Measurements from ENCODE around the gene NOSTRIN. TPM values are rescaled to one million over a fixed set of nuclear protein-coding genes. Genes with fewer than 3 reads are reported as not detected.

NOSTRIN gene
- total RNA-seq, 1 experiment from 2014 or later, result 9.8 TPM

- ChIA-PET CTCF (no interaction called here), POLR2A (no interaction called here)
- H3K4me1 ChIP-seq, result peaks cover 11% of the 10 kb centered on the region; the same call in 1 of the 2 replicates
- no peaks in the 10 kb centered on the region for H3K36me3 ChIP-seq (ENCODE audit: control insufficient read depth, insufficient read depth, low read length)
- H3K27ac Mint-ChIP-seq (ENCODE audit: unreplicated experiment), result no peak overlapping the region
- peaks cover 11% of the 10 kb centered on the region for H3K4me1 Mint-ChIP-seq (ENCODE audit: low read depth, unreplicated experiment)
- no peaks in the 10 kb centered on the region for H3K27me3 ChIP-seq (replicated peaks; ENCODE audit: control insufficient read depth, insufficient read depth, low read length)
- no peaks in the 10 kb centered on the region for H3K36me3 Mint-ChIP-seq (ENCODE audit: insufficient read depth, unreplicated experiment)
- DNase-seq, result no peak
- H3K9me3 Mint-ChIP-seq (ENCODE audit: unreplicated experiment), result no peaks in the 10 kb centered on the region
- BruUV-seq (replicated peaks), result no TSS peak
- H3K4me3 ChIP-seq (ENCODE audit: low read depth, low read length), result no peak overlapping the region
- no peak overlapping the region for H3K4me3 Mint-ChIP-seq (ENCODE audit: unreplicated experiment)
- no peaks in the 10 kb centered on the region for H3K27me3 Mint-ChIP-seq (ENCODE audit: insufficient read depth, unreplicated experiment)
- intact Hi-C loops (cut with micrococcal nuclease; ENCODE audit: unreplicated experiment), result no loop called here
- H3K9me3 ChIP-seq, result no peaks in the 10 kb centered on the region
- TF ChIP-seq, protein P1, sequence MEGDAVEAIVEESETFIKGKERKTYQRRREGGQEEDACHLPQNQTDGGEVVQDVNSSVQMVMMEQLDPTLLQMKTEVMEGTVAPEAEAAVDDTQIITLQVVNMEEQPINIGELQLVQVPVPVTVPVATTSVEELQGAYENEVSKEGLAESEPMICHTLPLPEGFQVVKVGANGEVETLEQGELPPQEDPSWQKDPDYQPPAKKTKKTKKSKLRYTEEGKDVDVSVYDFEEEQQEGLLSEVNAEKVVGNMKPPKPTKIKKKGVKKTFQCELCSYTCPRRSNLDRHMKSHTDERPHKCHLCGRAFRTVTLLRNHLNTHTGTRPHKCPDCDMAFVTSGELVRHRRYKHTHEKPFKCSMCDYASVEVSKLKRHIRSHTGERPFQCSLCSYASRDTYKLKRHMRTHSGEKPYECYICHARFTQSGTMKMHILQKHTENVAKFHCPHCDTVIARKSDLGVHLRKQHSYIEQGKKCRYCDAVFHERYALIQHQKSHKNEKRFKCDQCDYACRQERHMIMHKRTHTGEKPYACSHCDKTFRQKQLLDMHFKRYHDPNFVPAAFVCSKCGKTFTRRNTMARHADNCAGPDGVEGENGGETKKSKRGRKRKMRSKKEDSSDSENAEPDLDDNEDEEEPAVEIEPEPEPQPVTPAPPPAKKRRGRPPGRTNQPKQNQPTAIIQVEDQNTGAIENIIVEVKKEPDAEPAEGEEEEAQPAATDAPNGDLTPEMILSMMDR (IDR thresholded peaks at IDR 0.05; ENCODE audit: insufficient read depth in 1 of 2, low read depth in 1 of 2, low read length in 1 of 2, severe bottlenecking in 1 of 2, unreplicated experiment in 1 of 2), result no peak
These were observed 8.8 kb upstream of the NOSTRIN start for GRCh38 chr2:168793596-168793995.

DNA sequence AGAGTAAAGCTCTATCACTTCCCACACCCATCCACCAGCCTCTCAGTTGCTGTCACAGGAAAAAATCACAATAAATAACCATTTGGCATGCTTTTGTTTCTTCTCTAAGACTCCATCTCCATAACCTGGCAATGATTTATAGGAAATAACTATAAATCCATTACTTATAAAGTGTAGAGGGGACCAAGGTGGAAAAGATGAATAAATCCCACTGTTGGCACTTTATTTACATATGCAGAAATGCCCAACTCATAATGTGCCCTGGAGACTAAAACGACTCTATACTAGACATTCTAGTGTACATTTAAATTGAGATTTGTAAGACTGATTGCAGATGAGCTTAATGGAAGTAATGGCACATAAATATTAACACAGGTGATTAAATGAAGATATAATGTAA, 7.5 kb upstream of the NOSTRIN start:
- H3K9me3 ChIP-seq, result no peaks in the 10 kb centered on the region
- Mint-ChIP-seq H3K36me3 (ENCODE audit: insufficient read depth, unreplicated experiment) (no peaks in the 10 kb centered on the region), H3K4me3 (ENCODE audit: unreplicated experiment) (no peak overlapping the region), H3K27me3 (ENCODE audit: insufficient read depth, unreplicated experiment) (no peaks in the 10 kb centered on the region), H3K4me1 (ENCODE audit: low read depth, unreplicated experiment) (peaks cover 13% of the 10 kb centered on the region), H3K9me3 (ENCODE audit: unreplicated experiment) (no peaks in the 10 kb centered on the region), H3K27ac (ENCODE audit: unreplicated experiment) (no peak overlapping the region)
- no peaks in the 10 kb centered on the region for H3K27me3 ChIP-seq (replicated peaks; ENCODE audit: control insufficient read depth, insufficient read depth, low read length)
- TF ChIP-seq, protein P1 (IDR thresholded peaks at IDR 0.05; ENCODE audit: insufficient read depth in 1 of 2, low read depth in 1 of 2, low read length in 1 of 2, severe bottlenecking in 1 of 2, unreplicated experiment in 1 of 2), result no peak
- H3K36me3 ChIP-seq (ENCODE audit: control insufficient read depth, insufficient read depth, low read length), result no peaks in the 10 kb centered on the region
- peaks cover 18% of the 10 kb centered on the region; the same call in 1 of the 2 replicates for H3K4me1 ChIP-seq
- CTCF ChIA-PET, result no interaction called here
- POLR2A ChIA-PET, result no interaction called here
- no TSS peak for BruUV-seq (replicated peaks)
- no peak for DNase-seq
- no peak overlapping the region for H3K4me3 ChIP-seq (ENCODE audit: low read depth, low read length)
- intact Hi-C loops (cut with micrococcal nuclease; ENCODE audit: unreplicated experiment), result no loop called here

DNA sequence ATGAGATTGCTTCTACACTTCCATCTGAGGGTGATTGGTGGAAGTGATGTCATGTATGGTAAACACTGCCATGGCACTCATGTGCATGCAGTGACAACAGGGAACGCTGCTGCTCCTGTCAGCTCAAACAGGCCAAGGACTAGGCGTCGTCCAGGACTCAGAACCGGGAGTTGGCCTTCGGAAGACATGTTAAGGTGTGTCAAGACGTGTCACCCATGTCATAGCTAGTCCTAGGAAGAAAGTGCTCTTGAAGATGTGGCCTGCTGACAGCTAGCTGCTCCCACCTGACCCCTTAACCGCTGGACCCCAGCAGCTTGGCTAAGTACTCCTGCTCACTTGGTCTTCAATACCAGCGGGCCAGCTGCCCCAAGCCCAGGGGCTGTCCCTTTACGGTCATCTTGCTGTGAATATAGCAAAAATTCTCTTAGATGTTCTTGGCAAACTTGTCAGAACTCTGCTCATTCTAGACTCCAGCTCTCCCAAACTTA, 6.3 kb upstream of the NOSTRIN start:
- TF ChIP-seq, protein P1 (IDR thresholded peaks at IDR 0.05; ENCODE audit: insufficient read depth in 1 of 2, low read depth in 1 of 2, low read length in 1 of 2, severe bottlenecking in 1 of 2, unreplicated experiment in 1 of 2), result no peak
- no peaks in the 10 kb centered on the region for H3K27me3 ChIP-seq (replicated peaks; ENCODE audit: control insufficient read depth, insufficient read depth, low read length)
- Mint-ChIP-seq H3K9me3 (ENCODE audit: unreplicated experiment) (no peaks in the 10 kb centered on the region), H3K27me3 (ENCODE audit: insufficient read depth, unreplicated experiment) (no peaks in the 10 kb centered on the region), H3K36me3 (ENCODE audit: insufficient read depth, unreplicated experiment) (no peaks in the 10 kb centered on the region), H3K4me1 (ENCODE audit: low read depth, unreplicated experiment) (peaks cover 13% of the 10 kb centered on the region), H3K4me3 (ENCODE audit: unreplicated experiment) (no peak overlapping the region), H3K27ac (ENCODE audit: unreplicated experiment) (no peak overlapping the region)
- H3K36me3 ChIP-seq (ENCODE audit: control insufficient read depth, insufficient read depth, low read length), result no peaks in the 10 kb centered on the region
- no peak for DNase-seq
- H3K4me1 ChIP-seq, result peaks cover 18% of the 10 kb centered on the region; the same call in 1 of the 2 replicates
- CTCF ChIA-PET, result no interaction called here
- intact Hi-C loops (cut with micrococcal nuclease; ENCODE audit: unreplicated experiment), result no loop called here
- POLR2A ChIA-PET, result no interaction called here
- no peak overlapping the region for H3K4me3 ChIP-seq (ENCODE audit: low read depth, low read length)
- no peaks in the 10 kb centered on the region for H3K9me3 ChIP-seq
- BruUV-seq (replicated peaks), result no TSS peak
